AG09319 (cell line): ENCODE measurements around the gene PCSK6.
"Not testable (repeated sequence)": the region's sequence is repeated elsewhere in the genome, so short reads cannot be mapped to it uniquely, and the experiment has no call there.

ENCODE experiments used
- DNase-seq: peaks from one replicate; pipeline ENCODE4 v3.0.0-alpha.2; 2010; ENCODE audit warnings: low read depth; ENCODE audit errors: extremely low read depth
- CTCF ChIP-seq: IDR thresholded peaks from 2 replicates; pipeline ENCODE4 v1.5.1; 2011; ENCODE audit warnings: low read depth, mild to moderate bottlenecking, inconsistent platforms, low read length, moderate library complexity

Gene PCSK6

GRCh38 chr15:101376615-101377395 lies 112.7 kb downstream of the PCSK6 start:
- DNase-seq = no peak
- no peak for TF ChIP-seq CTCF

GRCh38 chr15:101375006-101375405 lies 114.5 kb downstream of the PCSK6 start:
- not testable (repeated sequence) for DNase-seq

DNA sequence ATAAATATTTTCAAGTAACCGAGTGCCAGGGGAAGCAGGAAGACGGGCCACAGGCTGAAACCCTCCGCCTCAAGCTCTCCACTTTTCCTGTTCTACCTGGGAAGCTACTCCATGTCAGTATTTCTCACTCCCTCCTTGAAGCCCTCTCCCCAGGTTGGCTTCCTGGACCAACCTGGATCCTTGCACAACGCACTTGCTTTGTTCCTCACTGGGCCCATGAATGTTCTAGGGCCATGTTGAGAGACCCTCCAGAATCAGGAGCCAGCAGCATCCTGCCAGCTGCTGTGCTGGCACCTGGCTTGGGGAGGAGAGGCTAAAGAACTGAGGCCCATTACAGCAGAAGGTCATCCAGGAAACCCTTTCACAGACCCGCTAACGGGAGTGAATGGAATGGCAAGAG lies 115.2 kb downstream of the PCSK6 start:
- no peak for DNase-seq
- no peak for TF ChIP-seq CTCF

DNA sequence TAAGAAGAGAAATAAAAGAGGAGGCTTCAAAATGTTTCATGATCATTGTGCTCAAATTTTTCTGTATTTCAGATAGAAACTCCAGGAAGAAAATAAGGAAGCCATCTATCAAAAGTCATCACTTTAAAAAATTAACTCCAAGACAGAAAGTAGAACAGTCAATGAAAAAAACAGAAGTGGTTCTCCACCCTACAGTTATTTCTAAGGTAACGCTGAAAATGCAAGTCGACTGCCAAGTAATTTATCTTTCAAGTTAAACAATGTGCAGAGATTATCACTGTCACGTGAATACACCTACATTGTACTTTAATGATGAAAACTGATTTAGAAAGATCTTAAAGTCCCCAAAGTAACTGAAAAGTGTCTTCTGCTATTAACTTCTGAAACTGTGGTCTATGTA lies 115.9 kb downstream of the PCSK6 start:
- TF ChIP-seq CTCF = no peak
- DNase-seq = no peak

DNA sequence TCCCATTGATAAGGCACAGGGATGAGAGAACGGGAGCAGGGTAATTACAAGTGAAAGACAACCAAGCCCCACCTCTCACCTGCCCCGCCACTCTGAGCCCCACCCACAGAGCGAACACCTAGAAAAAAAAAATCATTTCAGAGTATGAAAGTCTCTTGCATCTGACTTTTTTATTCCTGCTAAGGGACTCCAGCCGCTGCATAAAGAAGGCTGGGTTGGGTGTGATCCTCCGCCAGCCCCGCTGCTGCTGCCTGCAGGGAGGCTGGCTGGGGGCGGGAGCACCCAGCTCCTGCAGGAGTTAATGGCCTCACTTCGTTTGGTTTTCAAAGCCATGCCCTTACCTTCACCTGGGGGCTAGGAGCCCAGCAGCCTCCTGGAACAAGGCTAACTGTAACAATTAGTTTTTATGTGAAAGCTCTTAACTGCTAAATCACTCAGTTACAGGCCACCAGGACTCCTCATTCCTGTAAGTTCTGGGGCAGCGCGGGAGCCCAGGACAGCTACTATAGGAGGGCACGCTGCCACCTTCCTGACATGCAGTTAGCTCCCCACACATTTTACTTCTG lies 116.5 kb downstream of the PCSK6 start:
- DNase-seq = no peak
- no peak for TF ChIP-seq CTCF

- no peak for TF ChIP-seq CTCF
- peak; percentile 11 for DNase-seq
Observed at GRCh38 chr15:101372149-101372577, 117.3 kb downstream of the PCSK6 start.

- TF ChIP-seq CTCF = no peak
- no peak for DNase-seq
Observed at GRCh38 chr15:101371519-101371918, 118.0 kb downstream of the PCSK6 start.

DNA sequence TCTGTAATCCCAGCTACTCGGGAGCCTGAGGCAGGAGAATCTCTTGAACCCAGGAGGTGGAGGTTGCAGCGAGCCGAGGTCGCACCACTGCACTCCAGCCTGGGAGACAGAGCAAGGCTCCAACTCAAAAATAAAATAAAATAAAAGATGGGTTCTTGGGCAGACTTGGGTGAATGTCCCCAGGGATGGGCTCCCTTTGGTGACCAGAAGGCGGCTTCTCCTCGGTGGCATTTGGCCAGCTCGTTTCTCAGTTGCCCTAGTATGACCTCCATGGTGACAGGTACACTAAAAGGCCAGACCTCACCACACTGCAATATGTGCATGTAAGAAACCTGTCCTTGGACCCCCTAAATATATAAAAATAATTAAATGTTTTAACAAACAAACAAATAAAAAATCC lies 118.4 kb downstream of the PCSK6 start:
- DNase-seq = no peak
- no peak for TF ChIP-seq CTCF
